GM21576 (cell line): ENCODE results near the gene ZNRD2.
"Not testable (repeated sequence)": the region's sequence is repeated elsewhere in the genome, so short reads cannot be mapped to it uniquely, and the experiment has no call there.

ENCODE experiments used
- ATAC-seq: cut with Tn5 transposase; IDR thresholded peaks from one replicate; pipeline ENCODE4 v1.9.1; 2021; ENCODE audit warnings: mild to moderate bottlenecking, moderate library complexity; ENCODE audit not compliant: unreplicated experiment

Gene ZNRD2

GRCh38 chr11:65554842-65555430, 15.3 kb upstream of the ZNRD2 start:
- no peak for ATAC-seq

GRCh38 chr11:65555693-65556231, 14.5 kb upstream of the ZNRD2 start:
- ATAC-seq, result no peak

GRCh38 chr11:65556470-65557279, 13.6 kb upstream of the ZNRD2 start:
- ATAC-seq, result no peak

GRCh38 chr11:65557280-65558001, 12.8 kb upstream of the ZNRD2 start:
- ATAC-seq, result no peak

- no peak for ATAC-seq
Observed at GRCh38 chr11:65558002-65558929, 12.0 kb upstream of the ZNRD2 start, which contains the start of gene LTBP3. LTBP3 (minus strand) TSS chr11:65558359; CDS start chr11:65557959, 400 bp downstream.

- no peak for ATAC-seq
Observed at GRCh38 chr11:65558930-65559509, 11.3 kb upstream of the ZNRD2 start.

GRCh38 chr11:65559535-65559934, 10.7 kb upstream of the ZNRD2 start:
- ATAC-seq, result no peak

GRCh38 chr11:65559951-65560537, 10.2 kb upstream of the ZNRD2 start:
- ATAC-seq, result no peak

- no peak for ATAC-seq
Observed at GRCh38 chr11:65560555-65561418, 9.5 kb upstream of the ZNRD2 start.

GRCh38 chr11:65562020-65562419, 8.3 kb upstream of the ZNRD2 start:
- no peak for ATAC-seq

GRCh38 chr11:65562788-65563187, 7.5 kb upstream of the ZNRD2 start:
- ATAC-seq, result no peak

GRCh38 chr11:65563601-65564000, 6.7 kb upstream of the ZNRD2 start:
- ATAC-seq, result no peak

- not testable (repeated sequence) for ATAC-seq
Observed at GRCh38 chr11:65564879-65565559, 5.3 kb upstream of the ZNRD2 start.

GRCh38 chr11:65565624-65566453, 4.4 kb upstream of the ZNRD2 start:
- ATAC-seq, result no peak

GRCh38 chr11:65569164-65569972, 909 bp upstream of the ZNRD2 start:
- ATAC-seq, result no peak

- no peak for ATAC-seq
Observed at GRCh38 chr11:65571420-65571819, 1.1 kb downstream of the ZNRD2 start.
